Measurements from ENCODE around the gene PELI1. TPM values are rescaled to one million over a fixed set of nuclear protein-coding genes. Genes with fewer than 3 reads are reported as not detected.

PELI1 gene
- total RNA-seq, 1 experiment from 2014 or later: 53.5 TPM

DNA sequence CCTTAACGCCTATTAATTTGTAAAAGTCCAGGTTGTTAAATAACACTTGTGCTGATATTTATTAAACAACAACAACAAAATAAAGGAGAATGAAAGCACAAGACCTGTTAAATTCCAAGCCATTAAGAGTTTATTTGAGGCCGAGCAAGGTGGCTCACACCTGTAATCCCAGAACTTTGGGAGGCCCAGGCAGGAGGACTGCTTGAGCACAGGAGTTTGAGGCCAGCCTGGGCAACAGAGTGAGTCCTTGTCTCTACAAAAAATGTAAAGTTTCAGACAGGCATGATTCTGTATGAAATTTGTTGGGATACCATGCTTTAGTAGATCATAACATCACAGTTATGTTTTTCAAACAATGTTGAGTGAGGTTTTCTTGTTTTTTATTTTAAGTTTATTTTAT lies 17.1 kb downstream of the PELI1 start (continued):
- TF ChIP-seq ZBTB43 (CRISPR knock-in tag; IDR thresholded peaks at IDR 0.05) (no peak), ELF4 (CRISPR knock-in tag; IDR thresholded peaks at IDR 0.05; ENCODE audit: low read depth) (no peak)

- peaks cover 11% of the 10 kb centered on the region for H3K36me3 Mint-ChIP-seq
- POLR2A ChIA-PET: no interaction called here
- H3K4me1 Mint-ChIP-seq: peaks cover 47% of the 10 kb centered on the region
- H3K4me3 Mint-ChIP-seq: no peak overlapping the region
- H3K9me3 Mint-ChIP-seq: peaks cover 12% of the 10 kb centered on the region
- no peak for ATAC-seq
- CTCF ChIA-PET: no interaction called here
- TF ChIP-seq, protein P1, sequence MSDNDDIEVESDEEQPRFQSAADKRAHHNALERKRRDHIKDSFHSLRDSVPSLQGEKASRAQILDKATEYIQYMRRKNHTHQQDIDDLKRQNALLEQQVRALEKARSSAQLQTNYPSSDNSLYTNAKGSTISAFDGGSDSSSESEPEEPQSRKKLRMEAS (CRISPR knock-in tag; IDR thresholded peaks at IDR 0.05): no peak
- no peak for DNase-seq (ENCODE audit: low spot score)
- no peaks in the 10 kb centered on the region for H3K27me3 Mint-ChIP-seq (ENCODE audit: low read depth)
- H3K27ac Mint-ChIP-seq: peak overlapping the region; percentile 17
Measured at GRCh38 chr2:64126601-64127000, 17.6 kb downstream of the PELI1 start.

DNA sequence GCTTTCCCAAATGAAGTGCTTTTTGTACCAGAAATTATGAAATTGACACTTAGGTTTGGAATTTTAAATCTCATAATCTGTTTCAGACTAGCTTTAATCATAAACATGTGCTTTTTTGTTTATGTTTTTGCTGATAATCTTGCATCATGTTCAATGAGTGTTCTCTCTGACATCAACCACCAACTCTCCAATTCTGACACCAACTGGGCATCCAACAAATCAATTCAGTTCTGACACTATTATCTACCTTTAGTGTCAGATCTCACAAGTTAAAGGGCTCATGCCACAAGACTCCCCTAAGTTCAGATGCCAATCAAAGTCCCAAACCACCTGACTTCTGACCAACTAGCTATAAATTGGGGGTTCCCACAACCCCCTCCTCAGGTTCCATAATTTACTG lies 19.6 kb downstream of the PELI1 start:
- Mint-ChIP-seq H3K36me3 (peaks cover 11% of the 10 kb centered on the region), H3K9me3 (peaks cover 12% of the 10 kb centered on the region), H3K4me1 (peaks cover 45% of the 10 kb centered on the region), H3K4me3 (no peak overlapping the region), H3K27me3 (ENCODE audit: low read depth) (no peaks in the 10 kb centered on the region), H3K27ac (no peak overlapping the region)
- ChIA-PET CTCF (interaction anchor here (0.8 kb wide), 1 partner anchor 9 kb away, joined by 3 read pairs; no protein-coding TSS in a partner anchor), POLR2A (no interaction called here)
- TF ChIP-seq, protein P2, sequence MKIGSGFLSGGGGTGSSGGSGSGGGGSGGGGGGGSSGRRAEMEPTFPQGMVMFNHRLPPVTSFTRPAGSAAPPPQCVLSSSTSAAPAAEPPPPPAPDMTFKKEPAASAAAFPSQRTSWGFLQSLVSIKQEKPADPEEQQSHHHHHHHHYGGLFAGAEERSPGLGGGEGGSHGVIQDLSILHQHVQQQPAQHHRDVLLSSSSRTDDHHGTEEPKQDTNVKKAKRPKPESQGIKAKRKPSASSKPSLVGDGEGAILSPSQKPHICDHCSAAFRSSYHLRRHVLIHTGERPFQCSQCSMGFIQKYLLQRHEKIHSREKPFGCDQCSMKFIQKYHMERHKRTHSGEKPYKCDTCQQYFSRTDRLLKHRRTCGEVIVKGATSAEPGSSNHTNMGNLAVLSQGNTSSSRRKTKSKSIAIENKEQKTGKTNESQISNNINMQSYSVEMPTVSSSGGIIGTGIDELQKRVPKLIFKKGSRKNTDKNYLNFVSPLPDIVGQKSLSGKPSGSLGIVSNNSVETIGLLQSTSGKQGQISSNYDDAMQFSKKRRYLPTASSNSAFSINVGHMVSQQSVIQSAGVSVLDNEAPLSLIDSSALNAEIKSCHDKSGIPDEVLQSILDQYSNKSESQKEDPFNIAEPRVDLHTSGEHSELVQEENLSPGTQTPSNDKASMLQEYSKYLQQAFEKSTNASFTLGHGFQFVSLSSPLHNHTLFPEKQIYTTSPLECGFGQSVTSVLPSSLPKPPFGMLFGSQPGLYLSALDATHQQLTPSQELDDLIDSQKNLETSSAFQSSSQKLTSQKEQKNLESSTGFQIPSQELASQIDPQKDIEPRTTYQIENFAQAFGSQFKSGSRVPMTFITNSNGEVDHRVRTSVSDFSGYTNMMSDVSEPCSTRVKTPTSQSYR (CRISPR knock-in tag; IDR thresholded peaks at IDR 0.05): no peak
- DNase-seq (ENCODE audit: low spot score) (no peak), ATAC-seq (no peak)

- Mint-ChIP-seq H3K9me3 (peaks cover 12% of the 10 kb centered on the region), H3K4me3 (no peak overlapping the region), H3K27me3 (ENCODE audit: low read depth) (no peaks in the 10 kb centered on the region), H3K36me3 (peaks cover 11% of the 10 kb centered on the region), H3K27ac (no peak overlapping the region), H3K4me1 (peaks cover 48% of the 10 kb centered on the region)
- ATAC-seq: no peak
- CTCF ChIA-PET: interaction anchor here (0.8 kb wide), 1 partner anchor 9 kb away, joined by 3 read pairs; no protein-coding TSS in a partner anchor
- POLR2A ChIA-PET: no interaction called here
- no peak for DNase-seq (ENCODE audit: low spot score)
- TF ChIP-seq ATF3 (CRISPR knock-in tag; conservative IDR thresholded peaks at IDR 0.05) (no peak), ZNF121 (CRISPR knock-in tag; IDR thresholded peaks at IDR 0.05) (no peak), NR2C2 (CRISPR knock-in tag; IDR thresholded peaks at IDR 0.05) (no peak), FOXP1 (CRISPR knock-in tag; IDR thresholded peaks at IDR 0.05; ENCODE audit: borderline replicate concordance) (no peak), NFYB (CRISPR knock-in tag; conservative IDR thresholded peaks at IDR 0.05; ENCODE audit: low read depth) (no peak), ETV6 (CRISPR knock-in tag; IDR thresholded peaks at IDR 0.05) (no peak), TCF7 (CRISPR knock-in tag; IDR thresholded peaks at IDR 0.05; ENCODE audit: low read depth) (no peak), GRHL2 (CRISPR knock-in tag; IDR thresholded peaks at IDR 0.05; ENCODE audit: insufficient replicate concordance, severe bottlenecking) (no peak), ZNF671 (CRISPR knock-in tag; IDR thresholded peaks at IDR 0.05) (no peak), ATF1 (CRISPR knock-in tag; IDR thresholded peaks at IDR 0.05) (no peak), ESRRA (CRISPR knock-in tag; IDR thresholded peaks at IDR 0.05; ENCODE audit: borderline replicate concordance) (no peak), E2F1 (CRISPR knock-in tag; IDR thresholded peaks at IDR 0.05) (no peak)
- TF ChIP-seq, protein P3, sequence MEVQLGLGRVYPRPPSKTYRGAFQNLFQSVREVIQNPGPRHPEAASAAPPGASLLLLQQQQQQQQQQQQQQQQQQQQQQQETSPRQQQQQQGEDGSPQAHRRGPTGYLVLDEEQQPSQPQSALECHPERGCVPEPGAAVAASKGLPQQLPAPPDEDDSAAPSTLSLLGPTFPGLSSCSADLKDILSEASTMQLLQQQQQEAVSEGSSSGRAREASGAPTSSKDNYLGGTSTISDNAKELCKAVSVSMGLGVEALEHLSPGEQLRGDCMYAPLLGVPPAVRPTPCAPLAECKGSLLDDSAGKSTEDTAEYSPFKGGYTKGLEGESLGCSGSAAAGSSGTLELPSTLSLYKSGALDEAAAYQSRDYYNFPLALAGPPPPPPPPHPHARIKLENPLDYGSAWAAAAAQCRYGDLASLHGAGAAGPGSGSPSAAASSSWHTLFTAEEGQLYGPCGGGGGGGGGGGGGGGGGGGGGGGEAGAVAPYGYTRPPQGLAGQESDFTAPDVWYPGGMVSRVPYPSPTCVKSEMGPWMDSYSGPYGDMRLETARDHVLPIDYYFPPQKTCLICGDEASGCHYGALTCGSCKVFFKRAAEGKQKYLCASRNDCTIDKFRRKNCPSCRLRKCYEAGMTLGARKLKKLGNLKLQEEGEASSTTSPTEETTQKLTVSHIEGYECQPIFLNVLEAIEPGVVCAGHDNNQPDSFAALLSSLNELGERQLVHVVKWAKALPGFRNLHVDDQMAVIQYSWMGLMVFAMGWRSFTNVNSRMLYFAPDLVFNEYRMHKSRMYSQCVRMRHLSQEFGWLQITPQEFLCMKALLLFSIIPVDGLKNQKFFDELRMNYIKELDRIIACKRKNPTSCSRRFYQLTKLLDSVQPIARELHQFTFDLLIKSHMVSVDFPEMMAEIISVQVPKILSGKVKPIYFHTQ (CRISPR knock-in tag; IDR thresholded peaks at IDR 0.05): no peak
- TF ChIP-seq, protein P4, sequence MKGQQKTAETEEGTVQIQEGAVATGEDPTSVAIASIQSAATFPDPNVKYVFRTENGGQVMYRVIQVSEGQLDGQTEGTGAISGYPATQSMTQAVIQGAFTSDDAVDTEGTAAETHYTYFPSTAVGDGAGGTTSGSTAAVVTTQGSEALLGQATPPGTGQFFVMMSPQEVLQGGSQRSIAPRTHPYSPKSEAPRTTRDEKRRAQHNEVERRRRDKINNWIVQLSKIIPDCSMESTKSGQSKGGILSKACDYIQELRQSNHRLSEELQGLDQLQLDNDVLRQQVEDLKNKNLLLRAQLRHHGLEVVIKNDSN (CRISPR knock-in tag; IDR thresholded peaks at IDR 0.05): no peak
- TF ChIP-seq, protein P5, sequence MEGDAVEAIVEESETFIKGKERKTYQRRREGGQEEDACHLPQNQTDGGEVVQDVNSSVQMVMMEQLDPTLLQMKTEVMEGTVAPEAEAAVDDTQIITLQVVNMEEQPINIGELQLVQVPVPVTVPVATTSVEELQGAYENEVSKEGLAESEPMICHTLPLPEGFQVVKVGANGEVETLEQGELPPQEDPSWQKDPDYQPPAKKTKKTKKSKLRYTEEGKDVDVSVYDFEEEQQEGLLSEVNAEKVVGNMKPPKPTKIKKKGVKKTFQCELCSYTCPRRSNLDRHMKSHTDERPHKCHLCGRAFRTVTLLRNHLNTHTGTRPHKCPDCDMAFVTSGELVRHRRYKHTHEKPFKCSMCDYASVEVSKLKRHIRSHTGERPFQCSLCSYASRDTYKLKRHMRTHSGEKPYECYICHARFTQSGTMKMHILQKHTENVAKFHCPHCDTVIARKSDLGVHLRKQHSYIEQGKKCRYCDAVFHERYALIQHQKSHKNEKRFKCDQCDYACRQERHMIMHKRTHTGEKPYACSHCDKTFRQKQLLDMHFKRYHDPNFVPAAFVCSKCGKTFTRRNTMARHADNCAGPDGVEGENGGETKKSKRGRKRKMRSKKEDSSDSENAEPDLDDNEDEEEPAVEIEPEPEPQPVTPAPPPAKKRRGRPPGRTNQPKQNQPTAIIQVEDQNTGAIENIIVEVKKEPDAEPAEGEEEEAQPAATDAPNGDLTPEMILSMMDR (IDR thresholded peaks at IDR 0.05): no peak
Measured at GRCh38 chr2:64124168-64124567, 20.1 kb downstream of the PELI1 start.

All from WTC11 (cell line).